Thyroid gland (tissue), 4 donors: ENCODE measurements around the gene GFRA1. TPM values are rescaled to one million over a fixed set of nuclear protein-coding genes. Genes with fewer than 3 reads are reported as not detected.
"Not testable (repeated sequence)": the region's sequence is repeated elsewhere in the genome, so short reads cannot be mapped to it uniquely, and the experiment has no call there.

Source experiments
- DNase-seq, 2 donors: peaks; one replicate each; pipeline ENCODE4 v3.0.0-alpha.2; 2019
- H3K27ac ChIP-seq, 3 donors: fragments of 200-600 bp; sonication (generic); 1 replicate in 2 of 3; 2 replicates in 1 of 3; pipeline ENCODE4 v1.5.1; 2016 to 2019; ENCODE audit warnings: mild to moderate bottlenecking in 1 of 3, moderate library complexity in 1 of 3
- H3K27me3 ChIP-seq: fragments of 200-600 bp; sonication (generic); one replicate; pipeline ENCODE4 v1.5.1; 2019
- H3K36me3 ChIP-seq, 2 donors: fragments of 200-600 bp; sonication (generic); one replicate each; pipeline ENCODE4 v1.5.1; 2016 to 2019
- H3K4me1 ChIP-seq, 2 donors: fragments of 200-600 bp; sonication (generic); one replicate each; pipeline ENCODE4 v1.5.1; 2017 to 2019
- H3K4me3 ChIP-seq, 3 donors: fragments of 200-600 bp; sonication (generic); replicated peaks in 1 of 3; 1 replicate in 2 of 3; 2 replicates in 1 of 3; pipeline ENCODE4 v1.5.1; 2016; ENCODE audit warnings: mild to moderate bottlenecking in 1 of 3
- H3K9me3 ChIP-seq: fragments of 200-600 bp; sonication (generic); one replicate; pipeline ENCODE4 v1.5.1; 2017
- POLR2A ChIP-seq, 2 donors: fragments of 450-650 bp; IDR thresholded peaks; one replicate each; pipeline ENCODE4 v1.6.1; 2017; ENCODE audit warnings: antibody characterized with exemption in 2 of 2, mild to moderate bottlenecking in 2 of 2, moderate library complexity in 1 of 2
- WGBS, 2 donors: methylation state at CpG; one replicate each; pipeline ENCODE4 v1.1.5; 2017; 5-methylcytosine and 5-hydroxymethylcytosine counted together
- intact Hi-C: fragments of 100-400 bp; cut with DNase I; formaldehyde crosslinking; loops from one replicate; pipeline ENCODE4 v1.15.1; 2023
- total RNA-seq, 4 donors: library from RNA; depleted of rRNA; stranded (reverse); fragments of >200 nt; gene quantifications; one replicate each; pipeline ENCODE4 v1.2.3, GENCODE V29; 2016
- TF ChIP-seq, protein P1 (sequence below), 6 experiments: fragments of 200-600 bp in 3 of 6; fragments of 450-650 bp in 3 of 6; sonication (generic) in 3 of 6; IDR thresholded peaks; one replicate each; pipeline ENCODE4 v1.5.1; 2016 to 2019; ENCODE audit warnings: antibody characterized with exemption in 6 of 6, mild to moderate bottlenecking in 2 of 6, inconsistent platforms in 1 of 6, moderate library complexity in 1 of 6

GFRA1 gene
- total RNA-seq, 4 donors from 2014 or later: 4.4 to 18.0 (median 5.5) TPM

DNA sequence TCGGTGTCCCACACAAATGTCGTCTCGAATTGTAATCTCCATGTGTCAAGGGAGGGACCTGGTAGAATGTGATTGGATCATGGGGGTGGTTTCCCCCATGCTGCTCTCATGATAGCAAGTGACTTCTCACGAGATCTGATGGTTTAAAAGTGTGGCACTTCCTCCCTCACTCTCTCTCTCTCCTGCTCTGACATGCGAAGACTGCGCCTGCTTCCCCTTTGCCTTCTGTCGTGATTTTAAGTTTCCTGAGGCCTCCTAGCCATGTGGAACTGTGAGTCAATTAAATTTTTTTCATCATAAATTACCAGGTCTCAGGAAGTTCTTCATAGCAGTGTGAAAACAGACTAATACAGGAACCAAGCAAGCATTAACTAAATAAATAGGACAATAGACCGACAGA lies 229.1 kb downstream of the GFRA1 start:
- 82 to 86% methylated on average over 8 of the region's 8 CpGs for WGBS, 2 donors
- no peak for DNase-seq
- H3K4me1 ChIP-seq: no peaks in the 10 kb centered on the region
- TF ChIP-seq, protein P1, sequence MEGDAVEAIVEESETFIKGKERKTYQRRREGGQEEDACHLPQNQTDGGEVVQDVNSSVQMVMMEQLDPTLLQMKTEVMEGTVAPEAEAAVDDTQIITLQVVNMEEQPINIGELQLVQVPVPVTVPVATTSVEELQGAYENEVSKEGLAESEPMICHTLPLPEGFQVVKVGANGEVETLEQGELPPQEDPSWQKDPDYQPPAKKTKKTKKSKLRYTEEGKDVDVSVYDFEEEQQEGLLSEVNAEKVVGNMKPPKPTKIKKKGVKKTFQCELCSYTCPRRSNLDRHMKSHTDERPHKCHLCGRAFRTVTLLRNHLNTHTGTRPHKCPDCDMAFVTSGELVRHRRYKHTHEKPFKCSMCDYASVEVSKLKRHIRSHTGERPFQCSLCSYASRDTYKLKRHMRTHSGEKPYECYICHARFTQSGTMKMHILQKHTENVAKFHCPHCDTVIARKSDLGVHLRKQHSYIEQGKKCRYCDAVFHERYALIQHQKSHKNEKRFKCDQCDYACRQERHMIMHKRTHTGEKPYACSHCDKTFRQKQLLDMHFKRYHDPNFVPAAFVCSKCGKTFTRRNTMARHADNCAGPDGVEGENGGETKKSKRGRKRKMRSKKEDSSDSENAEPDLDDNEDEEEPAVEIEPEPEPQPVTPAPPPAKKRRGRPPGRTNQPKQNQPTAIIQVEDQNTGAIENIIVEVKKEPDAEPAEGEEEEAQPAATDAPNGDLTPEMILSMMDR (IDR thresholded peaks at IDR 0.05): no peak
- no peak for TF ChIP-seq POLR2A (IDR thresholded peaks at IDR 0.05)
- H3K4me3 ChIP-seq: no peak overlapping the region
- no peak overlapping the region for H3K27ac ChIP-seq
- H3K9me3 ChIP-seq: no peaks in the 10 kb centered on the region
- H3K36me3 ChIP-seq: no peaks in the 10 kb centered on the region
- no peaks in the 10 kb centered on the region for H3K27me3 ChIP-seq
- intact Hi-C loops: no loop called here

DNA sequence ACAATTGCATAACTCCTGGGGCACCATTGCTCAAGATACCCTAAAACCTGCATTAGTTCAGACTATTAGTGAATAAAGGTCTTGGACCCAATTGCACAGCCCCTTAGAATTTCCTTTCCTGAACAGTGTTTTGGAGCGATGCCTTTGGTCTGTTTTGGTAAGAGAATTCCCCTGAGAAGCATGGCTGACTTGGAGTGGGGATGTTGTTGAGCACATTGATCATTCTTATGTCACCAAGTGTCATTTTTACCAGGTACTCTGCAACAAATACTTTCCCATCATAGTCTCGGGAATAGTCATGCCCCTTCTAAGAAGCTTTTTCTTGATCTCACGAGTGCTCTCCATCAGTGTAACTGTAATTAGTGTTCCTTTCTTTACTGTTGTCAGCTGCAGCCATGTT lies 229.7 kb downstream of the GFRA1 start:
- no peaks in the 10 kb centered on the region for H3K27me3 ChIP-seq
- H3K4me1 ChIP-seq: no peaks in the 10 kb centered on the region
- intact Hi-C loops: no loop called here
- no peaks in the 10 kb centered on the region for H3K9me3 ChIP-seq
- no peak for DNase-seq
- H3K4me3 ChIP-seq: no peak overlapping the region
- no peaks in the 10 kb centered on the region for H3K36me3 ChIP-seq
- no peak overlapping the region for H3K27ac ChIP-seq
- TF ChIP-seq, protein P1 (IDR thresholded peaks at IDR 0.05): no peak
- no peak for TF ChIP-seq POLR2A (IDR thresholded peaks at IDR 0.05)
- WGBS, 2 donors: 38 to 60% methylated on average over 3 of the region's 3 CpGs

DNA sequence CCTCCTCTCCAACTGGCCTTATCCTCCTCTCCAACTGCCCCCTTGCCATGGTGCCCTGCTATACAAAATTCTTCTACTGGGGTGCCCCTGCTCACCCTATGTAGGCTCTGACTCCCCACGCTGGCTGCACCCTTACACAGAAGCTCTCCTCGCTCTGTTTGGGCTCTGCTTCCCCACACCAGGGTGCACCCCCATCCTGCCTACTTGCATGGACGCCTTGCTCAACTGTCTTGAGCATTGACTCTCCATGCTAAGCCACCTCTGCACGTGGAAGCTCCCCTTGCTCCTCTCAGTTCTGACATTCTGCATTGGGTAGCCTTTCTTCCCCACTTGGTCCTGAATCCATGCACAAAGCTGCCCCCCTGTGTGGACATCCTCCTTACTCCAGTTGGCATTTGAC lies 231.1 kb downstream of the GFRA1 start:
- no peak overlapping the region for H3K4me3 ChIP-seq
- no peak overlapping the region for H3K27ac ChIP-seq
- no peaks in the 10 kb centered on the region for H3K9me3 ChIP-seq
- no peak for TF ChIP-seq POLR2A (IDR thresholded peaks at IDR 0.05)
- TF ChIP-seq, protein P1 (IDR thresholded peaks at IDR 0.05): no peak
- WGBS, 2 donors: 95 to 96% methylated on average over 4 of the region's 4 CpGs
- H3K4me1 ChIP-seq: no peaks in the 10 kb centered on the region
- DNase-seq: no peak
- intact Hi-C loops: no loop called here
- no peaks in the 10 kb centered on the region for H3K36me3 ChIP-seq
- no peaks in the 10 kb centered on the region for H3K27me3 ChIP-seq

DNA sequence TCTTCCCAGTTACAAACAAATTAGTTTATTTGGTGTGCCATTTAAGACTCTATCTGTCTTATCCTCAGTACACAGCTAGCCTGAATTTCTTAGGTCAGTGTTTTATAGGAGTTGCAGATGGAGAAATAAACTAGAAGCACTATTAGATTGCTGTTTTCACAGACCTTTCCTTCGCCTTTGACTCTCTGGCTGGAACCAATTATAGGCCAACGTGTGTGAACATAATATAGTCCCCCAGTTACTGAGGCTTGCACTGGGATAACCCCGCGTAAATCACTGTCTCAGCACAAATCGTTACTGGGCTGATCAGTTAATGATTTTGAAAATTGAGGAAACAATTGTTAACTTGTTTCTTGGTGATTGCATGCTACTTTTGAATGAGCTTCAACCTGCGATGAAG lies 233.4 kb downstream of the GFRA1 start:
- TF ChIP-seq POLR2A (IDR thresholded peaks at IDR 0.05): no peak
- TF ChIP-seq, protein P1 (IDR thresholded peaks at IDR 0.05): no peak
- H3K27me3 ChIP-seq: no peaks in the 10 kb centered on the region
- no peak for DNase-seq
- no peak overlapping the region for H3K27ac ChIP-seq
- no peaks in the 10 kb centered on the region for H3K36me3 ChIP-seq
- 93 to 95% methylated on average over 6 of the region's 6 CpGs for WGBS, 2 donors
- no peak overlapping the region for H3K4me3 ChIP-seq
- no peaks in the 10 kb centered on the region for H3K4me1 ChIP-seq
- no peaks in the 10 kb centered on the region for H3K9me3 ChIP-seq
- intact Hi-C loops: no loop called here

- Histone ChIP-seq H3K27me3 (no peaks in the 10 kb centered on the region), H3K9me3 (no peaks in the 10 kb centered on the region), H3K4me1 (no peaks in the 10 kb centered on the region), H3K27ac (no peak overlapping the region), H3K4me3 (no peak overlapping the region), H3K36me3 (no peaks in the 10 kb centered on the region)
- WGBS, 2 donors: 45 to 51% methylated on average over 3 of the region's 3 CpGs
- peak; percentile 47 to 58 for DNase-seq
- intact Hi-C loops: no loop called here
- TF ChIP-seq POLR2A (IDR thresholded peaks at IDR 0.05): no peak
- TF ChIP-seq, protein P1 (IDR thresholded peaks at IDR 0.05): no peak
Measured at GRCh38 chr10:116038259-116038658, 234.7 kb downstream of the GFRA1 start.

- H3K4me1 ChIP-seq, H3K27me3 ChIP-seq, intact Hi-C loops, H3K27ac ChIP-seq, H3K4me3 ChIP-seq, DNase-seq, H3K9me3 ChIP-seq, H3K36me3 ChIP-seq: not testable (repeated sequence)
Measured at GRCh38 chr10:116035406-116035805, 237.6 kb downstream of the GFRA1 start.
